ENCODE measurements around the gene SLC51A.

The SLC51A gene

GRCh38 chr3:196246612-196247308, 30.4 kb downstream of the SLC51A start:
- peaks cover 6% of the 10 kb centered on the region for H3K79me2 ChIP-seq (ENCODE audit: control insufficient read depth, insufficient read depth, low read length, unreplicated experiment)
- peak overlapping the region; percentile 23; the same call in 1 of the 2 replicates for H3K27ac ChIP-seq (ENCODE audit: low read depth, low read length)
- no peaks in the 10 kb centered on the region for H3K4me1 ChIP-seq (ENCODE audit: control insufficient read depth, insufficient read depth, low read length, unreplicated experiment)
- H3K36me3 ChIP-seq (ENCODE audit: insufficient read depth, low read length) = peaks cover 34% of the 10 kb centered on the region
- no peaks in the 10 kb centered on the region for H3K27me3 ChIP-seq (ENCODE audit: insufficient read depth, low read length)
- H3K4me3 ChIP-seq (ENCODE audit: low read depth, low read length) = no peak overlapping the region
- H2AFZ ChIP-seq (ENCODE audit: low read length, unreplicated experiment) = no peak overlapping the region

DNA sequence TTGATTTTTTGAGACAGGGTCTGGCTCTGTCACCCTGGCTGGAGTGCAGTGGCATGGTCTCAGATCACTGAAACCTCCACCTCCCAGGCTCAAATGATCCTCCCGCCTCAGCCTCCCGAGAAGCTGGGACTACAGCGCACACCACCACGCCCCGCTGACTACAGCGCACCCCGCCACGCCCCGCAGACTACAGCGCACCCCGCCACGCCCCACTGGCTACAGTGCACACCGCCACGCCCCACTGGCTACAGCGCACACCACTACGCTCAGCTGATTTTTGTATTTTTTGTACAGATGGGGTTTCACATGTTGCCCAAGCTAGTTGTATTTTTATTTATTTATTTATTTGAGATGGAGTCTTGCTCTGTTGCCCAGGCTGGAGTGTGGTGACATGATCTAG, 35.6 kb downstream of the SLC51A start:
- peaks cover 23% of the 10 kb centered on the region; the same call in 1 of the 2 replicates for H3K36me3 ChIP-seq (ENCODE audit: insufficient read depth, low read length)
- no peaks in the 10 kb centered on the region for H3K27me3 ChIP-seq (ENCODE audit: insufficient read depth, low read length)
- H3K79me2 ChIP-seq (ENCODE audit: control insufficient read depth, insufficient read depth, low read length, unreplicated experiment) = peaks cover 6% of the 10 kb centered on the region
- H3K4me1 ChIP-seq (ENCODE audit: control insufficient read depth, insufficient read depth, low read length, unreplicated experiment) = no peaks in the 10 kb centered on the region
- no peak overlapping the region for H3K4me3 ChIP-seq (ENCODE audit: low read depth, low read length)
- H2AFZ ChIP-seq (ENCODE audit: low read length, unreplicated experiment) = no peak overlapping the region
- no peak overlapping the region for H3K27ac ChIP-seq (ENCODE audit: low read depth, low read length)

DNA sequence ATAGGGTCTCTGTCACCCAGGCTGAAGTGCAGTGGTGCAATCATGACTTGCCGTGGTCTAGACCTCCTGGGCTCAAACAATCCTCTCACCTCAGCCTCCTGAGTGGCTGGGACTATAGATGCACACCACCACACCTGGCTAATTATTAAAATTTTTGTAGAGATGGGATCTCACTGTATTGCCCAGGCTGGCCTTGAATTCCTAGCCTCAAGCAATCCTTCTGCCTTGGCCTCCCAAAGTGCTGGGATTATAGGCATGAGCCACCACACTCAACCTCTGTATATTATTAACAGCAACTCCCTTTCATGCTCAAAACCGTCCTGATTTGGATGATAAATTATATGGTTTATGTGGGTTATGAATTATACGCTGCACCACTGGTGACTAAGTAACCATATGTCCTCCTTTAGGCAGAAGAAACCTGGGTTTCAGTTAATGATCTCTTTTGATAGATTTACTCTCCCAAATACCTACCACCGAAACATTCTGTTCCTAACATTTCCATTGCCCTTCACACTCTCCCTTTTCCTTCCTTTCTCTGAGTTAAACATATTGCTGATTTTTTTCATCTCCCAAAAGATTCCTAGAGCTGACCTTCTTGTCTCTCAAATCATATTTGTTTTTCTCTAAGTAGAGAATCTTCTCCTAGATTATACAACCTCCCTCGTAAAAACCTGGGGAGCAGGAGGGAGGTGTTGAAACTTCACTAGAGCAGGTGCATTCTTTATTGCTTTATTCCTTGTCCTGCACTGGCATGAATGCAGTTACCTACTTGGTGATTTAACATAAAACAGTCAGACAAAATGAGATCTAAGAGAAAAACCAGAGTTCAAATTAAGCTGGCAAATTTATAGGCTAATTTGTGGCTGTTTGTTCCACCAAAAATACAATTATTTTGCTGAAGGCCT, 38.3 kb downstream of the SLC51A start:
- Histone ChIP-seq H2AFZ (ENCODE audit: low read length, unreplicated experiment) (no peak overlapping the region), H3K36me3 (ENCODE audit: insufficient read depth, low read length) (peaks cover 12% of the 10 kb centered on the region; the same call in 1 of the 2 replicates), H3K4me1 (ENCODE audit: control insufficient read depth, insufficient read depth, low read length, unreplicated experiment) (no peaks in the 10 kb centered on the region), H3K27ac (ENCODE audit: low read depth, low read length) (no peak overlapping the region), H3K27me3 (ENCODE audit: insufficient read depth, low read length) (no peaks in the 10 kb centered on the region), H3K4me3 (ENCODE audit: low read depth, low read length) (no peak overlapping the region), H3K79me2 (ENCODE audit: control insufficient read depth, insufficient read depth, low read length, unreplicated experiment) (peaks cover 10% of the 10 kb centered on the region)

- Histone ChIP-seq H3K4me1 (ENCODE audit: control insufficient read depth, insufficient read depth, low read length, unreplicated experiment) (no peaks in the 10 kb centered on the region), H3K36me3 (ENCODE audit: insufficient read depth, low read length) (peaks cover 13% of the 10 kb centered on the region), H3K27ac (ENCODE audit: low read depth, low read length) (no peak overlapping the region), H3K79me2 (ENCODE audit: control insufficient read depth, insufficient read depth, low read length, unreplicated experiment) (peaks cover 11% of the 10 kb centered on the region), H3K4me3 (ENCODE audit: low read depth, low read length) (no peak overlapping the region), H2AFZ (ENCODE audit: low read length, unreplicated experiment) (no peak overlapping the region), H3K27me3 (ENCODE audit: insufficient read depth, low read length) (no peaks in the 10 kb centered on the region)
Measured at GRCh38 chr3:196255776-196256175, 39.4 kb downstream of the SLC51A start.

- peaks cover 28% of the 10 kb centered on the region for H3K79me2 ChIP-seq (ENCODE audit: control insufficient read depth, insufficient read depth, low read length, unreplicated experiment)
- peaks cover 22% of the 10 kb centered on the region for H3K36me3 ChIP-seq (ENCODE audit: insufficient read depth, low read length)
- H3K4me1 ChIP-seq (ENCODE audit: control insufficient read depth, insufficient read depth, low read length, unreplicated experiment) = no peaks in the 10 kb centered on the region
- H3K27me3 ChIP-seq (ENCODE audit: insufficient read depth, low read length) = no peaks in the 10 kb centered on the region
- no peak overlapping the region for H3K27ac ChIP-seq (ENCODE audit: low read depth, low read length)
- H2AFZ ChIP-seq (ENCODE audit: low read length, unreplicated experiment) = no peak overlapping the region
- no peak overlapping the region for H3K4me3 ChIP-seq (ENCODE audit: low read depth, low read length)
Measured at GRCh38 chr3:196260784-196261183, 44.5 kb downstream of the SLC51A start.

GRCh38 chr3:196263819-196264218, 47.5 kb downstream of the SLC51A start:
- Histone ChIP-seq H3K4me1 (ENCODE audit: control insufficient read depth, insufficient read depth, low read length, unreplicated experiment) (peaks cover 9% of the 10 kb centered on the region), H3K4me3 (ENCODE audit: low read depth, low read length) (no peak overlapping the region), H3K36me3 (ENCODE audit: insufficient read depth, low read length) (peaks cover 23% of the 10 kb centered on the region), H3K27ac (ENCODE audit: low read depth, low read length) (no peak overlapping the region), H3K79me2 (ENCODE audit: control insufficient read depth, insufficient read depth, low read length, unreplicated experiment) (peaks cover 23% of the 10 kb centered on the region), H2AFZ (ENCODE audit: low read length, unreplicated experiment) (no peak overlapping the region), H3K27me3 (ENCODE audit: insufficient read depth, low read length) (no peaks in the 10 kb centered on the region)

- H3K4me1 ChIP-seq (ENCODE audit: control insufficient read depth, insufficient read depth, low read length, unreplicated experiment) = peaks cover 13% of the 10 kb centered on the region
- peaks cover 28% of the 10 kb centered on the region for H3K79me2 ChIP-seq (ENCODE audit: control insufficient read depth, insufficient read depth, low read length, unreplicated experiment)
- H3K4me3 ChIP-seq (ENCODE audit: low read depth, low read length) = no peak overlapping the region
- H2AFZ ChIP-seq (ENCODE audit: low read length, unreplicated experiment) = no peak overlapping the region
- no peaks in the 10 kb centered on the region for H3K27me3 ChIP-seq (ENCODE audit: insufficient read depth, low read length)
- peak overlapping the region; percentile 87 for H3K27ac ChIP-seq (ENCODE audit: low read depth, low read length)
- H3K36me3 ChIP-seq (ENCODE audit: insufficient read depth, low read length) = peaks cover 34% of the 10 kb centered on the region
Measured at GRCh38 chr3:196268284-196269163, 52.2 kb downstream of the SLC51A start.

- no peak overlapping the region for H3K4me3 ChIP-seq (ENCODE audit: low read depth, low read length)
- H2AFZ ChIP-seq (ENCODE audit: low read length, unreplicated experiment) = no peak overlapping the region
- H3K27ac ChIP-seq (ENCODE audit: low read depth, low read length) = no peak overlapping the region
- peaks cover 21% of the 10 kb centered on the region for H3K4me1 ChIP-seq (ENCODE audit: control insufficient read depth, insufficient read depth, low read length, unreplicated experiment)
- H3K79me2 ChIP-seq (ENCODE audit: control insufficient read depth, insufficient read depth, low read length, unreplicated experiment) = peaks cover 41% of the 10 kb centered on the region
- no peaks in the 10 kb centered on the region for H3K27me3 ChIP-seq (ENCODE audit: insufficient read depth, low read length)
- H3K36me3 ChIP-seq (ENCODE audit: insufficient read depth, low read length) = peaks cover 36% of the 10 kb centered on the region
Measured at GRCh38 chr3:196270499-196270898, 54.2 kb downstream of the SLC51A start.

GRCh38 chr3:196272826-196273225, 56.5 kb downstream of the SLC51A start:
- Histone ChIP-seq H3K27me3 (ENCODE audit: insufficient read depth, low read length) (no peaks in the 10 kb centered on the region), H3K36me3 (ENCODE audit: insufficient read depth, low read length) (peaks cover 32% of the 10 kb centered on the region), H3K27ac (ENCODE audit: low read depth, low read length) (no peak overlapping the region), H2AFZ (ENCODE audit: low read length, unreplicated experiment) (no peak overlapping the region), H3K4me3 (ENCODE audit: low read depth, low read length) (no peak overlapping the region), H3K79me2 (ENCODE audit: control insufficient read depth, insufficient read depth, low read length, unreplicated experiment) (peaks cover 54% of the 10 kb centered on the region), H3K4me1 (ENCODE audit: control insufficient read depth, insufficient read depth, low read length, unreplicated experiment) (peaks cover 19% of the 10 kb centered on the region)

DNA sequence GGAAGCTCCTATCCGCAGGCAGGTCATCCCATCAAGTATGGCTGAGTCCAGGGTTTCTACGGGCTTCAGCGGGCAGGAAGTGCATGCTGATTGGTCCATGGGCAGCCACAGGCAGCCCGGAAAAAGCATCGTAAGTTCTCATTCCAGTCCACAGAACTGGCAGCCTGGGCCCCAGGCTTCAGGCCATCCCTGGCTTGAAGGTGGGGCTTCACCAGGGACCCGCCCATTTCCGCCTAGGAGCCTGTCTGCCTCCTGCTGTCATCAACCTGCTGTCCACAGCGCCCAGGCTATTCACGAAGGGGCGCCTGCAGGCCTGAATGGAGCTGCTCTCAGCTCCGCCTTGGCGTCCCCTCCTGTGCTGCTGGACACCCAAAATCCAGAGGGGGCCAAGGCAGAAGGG, 57.3 kb downstream of the SLC51A start:
- H2AFZ ChIP-seq (ENCODE audit: low read length, unreplicated experiment) = no peak overlapping the region
- H3K27ac ChIP-seq (ENCODE audit: low read depth, low read length) = no peak overlapping the region
- peaks cover 32% of the 10 kb centered on the region for H3K36me3 ChIP-seq (ENCODE audit: insufficient read depth, low read length)
- peaks cover 54% of the 10 kb centered on the region for H3K79me2 ChIP-seq (ENCODE audit: control insufficient read depth, insufficient read depth, low read length, unreplicated experiment)
- H3K4me3 ChIP-seq (ENCODE audit: low read depth, low read length) = no peak overlapping the region
- peaks cover 21% of the 10 kb centered on the region for H3K4me1 ChIP-seq (ENCODE audit: control insufficient read depth, insufficient read depth, low read length, unreplicated experiment)
- no peaks in the 10 kb centered on the region for H3K27me3 ChIP-seq (ENCODE audit: insufficient read depth, low read length)

Data from ACC112 (cell line).